ENCODE results near the gene CLDN9.

CLDN9 gene

DNA sequence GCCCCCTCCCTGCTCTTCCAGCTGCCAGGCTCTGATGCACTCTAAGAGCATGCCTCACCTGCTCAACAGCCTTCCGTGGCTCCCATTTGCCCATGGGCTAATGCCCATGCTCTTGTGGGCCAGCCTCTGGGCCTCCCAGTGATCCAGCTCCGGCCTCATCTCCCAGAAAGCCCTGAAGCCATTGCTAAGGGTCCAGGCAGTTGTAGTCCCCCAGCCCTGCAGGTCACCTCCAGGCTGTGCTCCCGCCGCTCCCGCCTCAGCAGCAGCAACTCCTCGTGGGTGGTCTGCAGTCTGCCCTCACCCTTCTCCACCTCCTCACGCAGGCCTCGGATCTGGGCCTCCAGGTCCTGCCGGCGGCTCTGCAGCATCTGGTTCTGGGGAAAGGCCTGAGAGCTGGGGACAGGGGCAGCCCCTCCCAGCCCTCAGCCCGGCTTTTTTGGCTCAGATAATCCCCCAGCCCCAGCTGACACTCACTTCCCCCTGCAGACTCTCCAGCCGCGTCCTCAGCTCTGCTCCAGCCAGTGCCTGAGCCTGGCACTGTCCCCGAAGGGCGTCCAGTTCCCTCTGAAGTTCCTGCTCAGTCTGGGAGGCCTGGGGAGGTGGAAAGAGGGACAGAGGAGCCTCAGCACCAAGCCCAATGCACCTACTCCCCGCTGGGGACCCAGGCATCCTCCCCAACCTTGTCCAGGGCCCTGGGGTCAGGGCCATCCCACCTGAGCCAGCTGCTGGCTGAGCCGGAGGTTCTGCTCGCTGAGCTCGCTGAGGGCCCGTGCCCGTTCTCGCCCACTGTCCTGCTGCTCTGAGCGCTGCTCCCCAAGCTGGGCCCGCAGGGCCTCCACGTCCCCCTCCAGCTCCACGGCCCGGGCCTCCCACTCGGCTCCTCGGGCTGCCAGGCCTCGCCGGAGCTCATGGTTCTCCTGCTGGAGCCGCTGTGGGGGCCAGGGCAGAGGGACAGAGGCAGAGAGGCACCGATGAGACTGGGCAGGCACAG lies 17.8 kb downstream of the CLDN9 start:
- no peak overlapping the region for H3K4me3 ChIP-seq (ENCODE audit: low read depth, low read length)
- CTCF ChIA-PET = interaction anchor here (0.6 to 9.2 kb wide), 17 partner anchors 9 to 1087 kb away, joined by 3 to 149 read pairs (median 9); partner anchors contain the start of genes BICDL2, HCFC1R1, THOC6 and TNFRSF12A
- peaks cover 0 to 19% of the 10 kb centered on the region in 2 experiments; a peak in 1 of 3 replicates for H3K36me3 ChIP-seq (ENCODE audit: control insufficient read depth in 2 of 2, insufficient read depth in 1 of 2, low read length in 2 of 2)
- TF ChIP-seq YY2 (tag by site-specific recombination; IDR thresholded peaks at IDR 0.05) (no peak), FEZF1 (tag by site-specific recombination; IDR thresholded peaks at IDR 0.05) (no peak), KLF1 (tag by site-specific recombination; IDR thresholded peaks at IDR 0.05) (no peak), ZNF16 (tag by site-specific recombination; IDR thresholded peaks at IDR 0.05; ENCODE audit: low read depth) (peak; percentile 85)
- H3K4me1 ChIP-seq (ENCODE audit: control insufficient read depth, insufficient read depth, low read length) = peaks cover 5% of the 10 kb centered on the region
- no peak overlapping the region for H3K27ac ChIP-seq (ENCODE audit: extremely low read depth, low read depth, low read length)
- H3K9me3 ChIP-seq (ENCODE audit: control insufficient read depth, insufficient read depth, low read depth, low read length) = no peaks in the 10 kb centered on the region
- POLR2A ChIA-PET = interaction anchor here (0.6 to 3.1 kb wide), 10 partner anchors 9 to 104 kb away, joined by 3 to 51 read pairs (median 5); partner anchors contain the start of genes HCFC1R1, THOC6, TNFRSF12A and ZNF213

- H3K36me3 ChIP-seq (ENCODE audit: control insufficient read depth in 2 of 2, insufficient read depth in 1 of 2, low read length in 2 of 2) = no peaks in the 10 kb centered on the region
- ChIA-PET POLR2A (interaction anchor here (0.6 to 3.1 kb wide), 4 partner anchors 10 to 245 kb away, joined by 3 to 51 read pairs (median 6); partner anchors contain the start of genes HCFC1R1, THOC6 and TNFRSF12A), CTCF (interaction anchor here (1.1 to 9.2 kb wide), 12 partner anchors 8 to 138 kb away, joined by 3 to 149 read pairs (median 12); partner anchors contain the start of genes BICDL2, HCFC1R1, PAQR4 and THOC6)
- no peaks in the 10 kb centered on the region for H3K9me3 ChIP-seq (ENCODE audit: control insufficient read depth, insufficient read depth, low read depth, low read length)
- no peak overlapping the region for H3K27ac ChIP-seq (ENCODE audit: extremely low read depth, low read depth, low read length)
- no peak overlapping the region for H3K4me3 ChIP-seq (ENCODE audit: low read depth, low read length)
- H3K4me1 ChIP-seq (ENCODE audit: control insufficient read depth, insufficient read depth, low read length) = peaks cover 5% of the 10 kb centered on the region
- no peak for TF ChIP-seq ZNF473 (tag by site-specific recombination; IDR thresholded peaks at IDR 0.05)
- TF ChIP-seq, protein P1, sequence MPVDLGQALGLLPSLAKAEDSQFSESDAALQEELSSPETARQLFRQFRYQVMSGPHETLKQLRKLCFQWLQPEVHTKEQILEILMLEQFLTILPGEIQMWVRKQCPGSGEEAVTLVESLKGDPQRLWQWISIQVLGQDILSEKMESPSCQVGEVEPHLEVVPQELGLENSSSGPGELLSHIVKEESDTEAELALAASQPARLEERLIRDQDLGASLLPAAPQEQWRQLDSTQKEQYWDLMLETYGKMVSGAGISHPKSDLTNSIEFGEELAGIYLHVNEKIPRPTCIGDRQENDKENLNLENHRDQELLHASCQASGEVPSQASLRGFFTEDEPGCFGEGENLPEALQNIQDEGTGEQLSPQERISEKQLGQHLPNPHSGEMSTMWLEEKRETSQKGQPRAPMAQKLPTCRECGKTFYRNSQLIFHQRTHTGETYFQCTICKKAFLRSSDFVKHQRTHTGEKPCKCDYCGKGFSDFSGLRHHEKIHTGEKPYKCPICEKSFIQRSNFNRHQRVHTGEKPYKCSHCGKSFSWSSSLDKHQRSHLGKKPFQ (tag by site-specific recombination; IDR thresholded peaks at IDR 0.05) = no peak
- TF ChIP-seq, protein P2, sequence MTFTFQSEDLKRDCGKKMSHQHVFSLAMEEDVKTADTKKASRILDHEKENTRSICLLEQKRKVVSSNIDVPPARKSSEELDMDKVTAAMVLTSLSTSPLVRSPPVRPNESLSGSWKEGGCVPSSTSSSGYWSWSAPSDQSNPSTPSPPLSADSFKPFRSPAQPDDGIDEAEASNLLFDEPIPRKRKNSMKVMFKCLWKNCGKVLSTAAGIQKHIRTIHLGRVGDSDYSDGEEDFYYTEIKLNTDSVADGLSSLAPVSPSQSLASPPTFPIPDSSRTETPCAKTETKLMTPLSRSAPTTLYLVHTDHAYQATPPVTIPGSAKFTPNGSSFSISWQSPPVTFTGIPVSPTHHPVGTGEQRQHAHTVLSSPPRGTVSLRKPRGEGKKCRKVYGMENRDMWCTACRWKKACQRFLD (tag by site-specific recombination; IDR thresholded peaks at IDR 0.05) = no peak
- no peak for TF ChIP-seq BCL11A (tag by site-specific recombination; IDR thresholded peaks at IDR 0.05; ENCODE audit: low read depth)
- no peak for TF ChIP-seq ZNF792 (tag by site-specific recombination; IDR thresholded peaks at IDR 0.05)
- no peak for TF ChIP-seq ZFHX2 (tag by site-specific recombination; conservative IDR thresholded peaks at IDR 0.05)
- TF ChIP-seq ZNF768 (tag by site-specific recombination; IDR thresholded peaks at IDR 0.05) = no peak
- no peak for TF ChIP-seq ZNF830 (tag by site-specific recombination; IDR thresholded peaks at IDR 0.05; ENCODE audit: low read depth)
- TF ChIP-seq, protein P3, sequence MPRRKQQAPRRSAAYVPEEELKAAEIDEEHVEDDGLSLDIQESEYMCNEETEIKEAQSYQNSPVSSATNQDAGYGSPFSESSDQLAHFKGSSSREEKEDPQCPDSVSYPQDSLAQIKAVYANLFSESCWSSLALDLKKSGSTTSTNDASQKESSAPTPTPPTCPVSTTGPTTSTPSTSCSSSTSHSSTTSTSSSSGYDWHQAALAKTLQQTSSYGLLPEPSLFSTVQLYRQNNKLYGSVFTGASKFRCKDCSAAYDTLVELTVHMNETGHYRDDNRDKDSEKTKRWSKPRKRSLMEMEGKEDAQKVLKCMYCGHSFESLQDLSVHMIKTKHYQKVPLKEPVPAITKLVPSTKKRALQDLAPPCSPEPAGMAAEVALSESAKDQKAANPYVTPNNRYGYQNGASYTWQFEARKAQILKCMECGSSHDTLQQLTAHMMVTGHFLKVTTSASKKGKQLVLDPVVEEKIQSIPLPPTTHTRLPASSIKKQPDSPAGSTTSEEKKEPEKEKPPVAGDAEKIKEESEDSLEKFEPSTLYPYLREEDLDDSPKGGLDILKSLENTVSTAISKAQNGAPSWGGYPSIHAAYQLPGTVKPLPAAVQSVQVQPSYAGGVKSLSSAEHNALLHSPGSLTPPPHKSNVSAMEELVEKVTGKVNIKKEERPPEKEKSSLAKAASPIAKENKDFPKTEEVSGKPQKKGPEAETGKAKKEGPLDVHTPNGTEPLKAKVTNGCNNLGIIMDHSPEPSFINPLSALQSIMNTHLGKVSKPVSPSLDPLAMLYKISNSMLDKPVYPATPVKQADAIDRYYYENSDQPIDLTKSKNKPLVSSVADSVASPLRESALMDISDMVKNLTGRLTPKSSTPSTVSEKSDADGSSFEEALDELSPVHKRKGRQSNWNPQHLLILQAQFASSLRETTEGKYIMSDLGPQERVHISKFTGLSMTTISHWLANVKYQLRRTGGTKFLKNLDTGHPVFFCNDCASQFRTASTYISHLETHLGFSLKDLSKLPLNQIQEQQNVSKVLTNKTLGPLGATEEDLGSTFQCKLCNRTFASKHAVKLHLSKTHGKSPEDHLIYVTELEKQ (tag by site-specific recombination; IDR thresholded peaks at IDR 0.05; ENCODE audit: borderline replicate concordance) = no peak
- TF ChIP-seq ZSCAN23 (tag by site-specific recombination; IDR thresholded peaks at IDR 0.05) = no peak
- TF ChIP-seq OVOL3 (tag by site-specific recombination; IDR thresholded peaks at IDR 0.05) = no peak
- TF ChIP-seq ZBTB10 (tag by site-specific recombination; IDR thresholded peaks at IDR 0.05) = no peak
- no peak for TF ChIP-seq ZNF48 (tag by site-specific recombination; IDR thresholded peaks at IDR 0.05)
- TF ChIP-seq, protein P4, sequence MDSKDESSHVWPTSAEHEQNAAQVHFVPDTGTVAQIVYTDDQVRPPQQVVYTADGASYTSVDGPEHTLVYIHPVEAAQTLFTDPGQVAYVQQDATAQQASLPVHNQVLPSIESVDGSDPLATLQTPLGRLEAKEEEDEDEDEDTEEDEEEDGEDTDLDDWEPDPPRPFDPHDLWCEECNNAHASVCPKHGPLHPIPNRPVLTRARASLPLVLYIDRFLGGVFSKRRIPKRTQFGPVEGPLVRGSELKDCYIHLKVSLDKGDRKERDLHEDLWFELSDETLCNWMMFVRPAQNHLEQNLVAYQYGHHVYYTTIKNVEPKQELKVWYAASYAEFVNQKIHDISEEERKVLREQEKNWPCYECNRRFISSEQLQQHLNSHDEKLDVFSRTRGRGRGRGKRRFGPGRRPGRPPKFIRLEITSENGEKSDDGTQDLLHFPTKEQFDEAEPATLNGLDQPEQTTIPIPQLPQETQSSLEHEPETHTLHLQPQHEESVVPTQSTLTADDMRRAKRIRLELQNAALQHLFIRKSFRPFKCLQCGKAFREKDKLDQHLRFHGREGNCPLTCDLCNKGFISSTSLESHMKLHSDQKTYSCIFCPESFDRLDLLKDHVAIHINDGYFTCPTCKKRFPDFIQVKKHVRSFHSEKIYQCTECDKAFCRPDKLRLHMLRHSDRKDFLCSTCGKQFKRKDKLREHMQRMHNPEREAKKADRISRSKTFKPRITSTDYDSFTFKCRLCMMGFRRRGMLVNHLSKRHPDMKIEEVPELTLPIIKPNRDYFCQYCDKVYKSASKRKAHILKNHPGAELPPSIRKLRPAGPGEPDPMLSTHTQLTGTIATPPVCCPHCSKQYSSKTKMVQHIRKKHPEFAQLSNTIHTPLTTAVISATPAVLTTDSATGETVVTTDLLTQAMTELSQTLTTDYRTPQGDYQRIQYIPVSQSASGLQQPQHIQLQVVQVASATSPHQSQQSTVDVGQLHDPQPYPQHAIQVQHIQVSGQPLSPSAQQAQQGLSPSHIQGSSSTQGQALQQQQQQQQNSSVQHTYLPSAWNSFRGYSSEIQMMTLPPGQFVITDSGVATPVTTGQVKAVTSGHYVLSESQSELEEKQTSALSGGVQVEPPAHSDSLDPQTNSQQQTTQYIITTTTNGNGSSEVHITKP (tag by site-specific recombination; IDR thresholded peaks at IDR 0.05) = no peak
Observed at GRCh38 chr16:3032624-3033023, 19.9 kb downstream of the CLDN9 start.

Measured in HEK293 (cell line).